GM12875 (cell line): ENCODE results near the gene TEK.

Experiments used
- H3K4me3 ChIP-seq: one replicate; pipeline ENCODE4 v1.5.1; 2011; ENCODE audit warnings: low read depth, low read length, control low read depth
- CTCF ChIP-seq: IDR thresholded peaks from 2 replicates; pipeline ENCODE4 v1.5.1; 2011; ENCODE audit warnings: low read depth, mild to moderate bottlenecking, control low read depth, inconsistent platforms, low read length, moderate library complexity, borderline replicate concordance; ENCODE audit not compliant: insufficient read depth

The TEK gene

GRCh38 chr9:27198190-27198589 lies 89.2 kb downstream of the TEK start:
- no peak overlapping the region for H3K4me3 ChIP-seq
- TF ChIP-seq CTCF, result no peak

- H3K4me3 ChIP-seq, result no peak overlapping the region
- TF ChIP-seq CTCF, result no peak
Measured at GRCh38 chr9:27202056-27202455, 93.0 kb downstream of the TEK start.

GRCh38 chr9:27203783-27204182 lies 94.8 kb downstream of the TEK start:
- TF ChIP-seq CTCF, result no peak
- H3K4me3 ChIP-seq, result no peak overlapping the region

- no peak for TF ChIP-seq CTCF
- no peak overlapping the region for H3K4me3 ChIP-seq
Measured at GRCh38 chr9:27204578-27204977, 95.6 kb downstream of the TEK start.

GRCh38 chr9:27205198-27205597 lies 96.2 kb downstream of the TEK start:
- no peak overlapping the region for H3K4me3 ChIP-seq
- TF ChIP-seq CTCF, result no peak

GRCh38 chr9:27206041-27206440 lies 97.0 kb downstream of the TEK start:
- H3K4me3 ChIP-seq, result no peak overlapping the region
- TF ChIP-seq CTCF, result no peak

- TF ChIP-seq CTCF, result no peak
- H3K4me3 ChIP-seq, result no peak overlapping the region
Measured at GRCh38 chr9:27209034-27209433, 100.0 kb downstream of the TEK start.
